HG03432 (cell line): ENCODE data around the gene CENPP.
"Not testable (repeated sequence)": the region's sequence is repeated elsewhere in the genome, so short reads cannot be mapped to it uniquely, and the experiment has no call there.

Experiments used
- ATAC-seq: cut with Tn5 transposase; IDR thresholded peaks from one replicate; pipeline ENCODE4 v1.9.1; 2021; ENCODE audit warnings: mild to moderate bottlenecking, moderate library complexity; ENCODE audit not compliant: unreplicated experiment

The CENPP gene

GRCh38 chr9:92611621-92612285 is 286.0 kb downstream of the CENPP start:
- ATAC-seq: no peak

GRCh38 chr9:92612292-92612691 is 286.5 kb downstream of the CENPP start:
- no peak for ATAC-seq

GRCh38 chr9:92612816-92613215 is 287.1 kb downstream of the CENPP start:
- no peak for ATAC-seq

GRCh38 chr9:92613268-92614122 is 287.7 kb downstream of the CENPP start:
- ATAC-seq: no peak

- ATAC-seq: no peak
Measured at GRCh38 chr9:92614123-92614510, 288.4 kb downstream of the CENPP start.

GRCh38 chr9:92614763-92615461 is 289.2 kb downstream of the CENPP start:
- ATAC-seq: no peak

GRCh38 chr9:92615790-92616189 is 290.0 kb downstream of the CENPP start:
- ATAC-seq: no peak

GRCh38 chr9:92616199-92616641 is 290.5 kb downstream of the CENPP start:
- ATAC-seq: no peak

- ATAC-seq: no peak
Measured at GRCh38 chr9:92616655-92617111, 290.9 kb downstream of the CENPP start.

GRCh38 chr9:92617195-92617813 is 291.6 kb downstream of the CENPP start:
- no peak for ATAC-seq

GRCh38 chr9:92617951-92618510 is 292.3 kb downstream of the CENPP start:
- no peak for ATAC-seq

GRCh38 chr9:92618633-92619225 is 293.0 kb downstream of the CENPP start:
- ATAC-seq: no peak

GRCh38 chr9:92619601-92620300 is 294.0 kb downstream of the CENPP start:
- no peak for ATAC-seq

- no peak for ATAC-seq
Measured at GRCh38 chr9:92620845-92621244, 295.1 kb downstream of the CENPP start.

- ATAC-seq: not testable (repeated sequence)
Measured at GRCh38 chr9:92623936-92624335, 298.2 kb downstream of the CENPP start.

- no peak for ATAC-seq
Measured at GRCh38 chr9:92626484-92626883, 300.7 kb downstream of the CENPP start.

GRCh38 chr9:92627651-92628050 is 301.9 kb downstream of the CENPP start:
- ATAC-seq: no peak

- no peak for ATAC-seq
Measured at GRCh38 chr9:92631452-92632343, 305.9 kb downstream of the CENPP start.

- ATAC-seq: no peak
Measured at GRCh38 chr9:92632641-92633040, 306.9 kb downstream of the CENPP start.
